8988T (cell line): Measurements from ENCODE around the gene SRP72.
"Not testable (repeated sequence)": the region's sequence is repeated elsewhere in the genome, so short reads cannot be mapped to it uniquely, and the experiment has no call there.

Experiments
- DNase-seq: peaks from one replicate; pipeline ENCODE4 v3.0.0; 2011

SRP72 gene

DNA sequence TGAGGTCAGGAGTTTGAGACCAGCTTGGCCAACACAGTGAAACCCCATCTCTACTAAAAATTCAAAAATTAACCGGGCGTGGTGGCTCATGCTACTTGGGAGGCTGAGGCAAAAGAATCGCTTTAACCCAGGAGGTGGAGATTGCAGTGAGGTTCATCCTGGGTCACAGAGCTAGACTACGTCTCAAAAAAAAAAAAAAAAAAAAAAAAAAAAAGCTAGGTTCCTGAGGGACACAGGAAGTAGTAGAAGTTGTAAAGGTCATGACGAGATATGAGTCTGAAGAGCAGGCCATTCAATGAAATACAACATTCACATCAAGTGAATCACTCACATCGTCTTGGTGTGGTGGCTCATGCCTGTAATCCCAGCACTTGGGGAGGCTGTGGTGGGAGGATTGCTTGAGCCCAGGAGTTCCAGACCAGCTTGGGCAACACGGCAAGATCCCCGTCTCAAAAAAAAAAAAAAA, 1.1 kb upstream of the SRP72 start:
- not testable (repeated sequence) for DNase-seq

GRCh38 chr4:56466910-56467283, 520 bp upstream of the SRP72 start:
- DNase-seq = no peak

GRCh38 chr4:56468097-56468422, 643 bp downstream of the SRP72 start:
- DNase-seq = no peak

- no peak for DNase-seq
Measured at GRCh38 chr4:56469489-56470210, 2.2 kb downstream of the SRP72 start.

GRCh38 chr4:56475917-56476316, 8.5 kb downstream of the SRP72 start:
- DNase-seq = no peak

DNA sequence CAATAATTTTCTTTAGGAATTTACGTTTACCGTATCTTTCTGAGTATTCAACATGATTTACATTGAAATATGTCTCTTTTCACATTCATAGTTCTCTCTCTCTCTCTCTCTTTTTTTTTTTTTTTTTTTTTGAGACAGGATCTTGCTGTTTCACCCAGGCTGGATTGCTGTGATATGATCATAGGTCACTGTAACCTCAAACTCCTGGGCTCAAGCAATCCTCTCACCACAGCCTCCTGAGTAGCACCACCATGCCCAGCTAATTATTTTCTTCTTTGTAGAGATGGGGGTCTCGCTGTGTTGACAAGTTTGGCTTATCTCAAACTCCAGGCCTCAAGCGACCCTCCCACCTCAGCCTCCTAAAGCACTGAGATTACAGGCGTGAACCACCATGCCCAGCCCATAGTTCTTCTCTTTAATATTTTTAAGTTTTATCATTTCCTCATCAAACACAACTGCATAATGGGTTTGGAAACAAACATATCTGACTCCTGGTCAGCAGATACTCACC, 9.8 kb downstream of the SRP72 start:
- DNase-seq = no peak

DNA sequence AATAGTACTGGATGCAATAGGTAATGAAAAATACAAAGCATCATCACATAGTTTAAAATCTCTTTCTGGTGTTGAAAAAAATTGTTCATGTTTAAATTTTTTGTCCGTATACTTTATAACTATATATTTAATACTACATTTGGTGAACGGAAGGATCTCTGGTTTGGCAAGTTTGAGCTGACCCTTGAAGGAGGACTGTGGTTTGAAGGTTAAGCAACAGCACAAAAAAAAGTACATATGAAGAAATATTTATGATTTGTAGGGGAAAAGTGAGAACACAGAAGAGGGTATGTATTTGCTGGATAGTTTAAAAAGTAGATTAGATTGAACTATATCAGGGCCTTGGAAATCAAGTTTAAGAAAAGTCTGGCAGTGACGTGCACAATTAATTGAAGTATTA, 13.3 kb downstream of the SRP72 start:
- no peak for DNase-seq

DNA sequence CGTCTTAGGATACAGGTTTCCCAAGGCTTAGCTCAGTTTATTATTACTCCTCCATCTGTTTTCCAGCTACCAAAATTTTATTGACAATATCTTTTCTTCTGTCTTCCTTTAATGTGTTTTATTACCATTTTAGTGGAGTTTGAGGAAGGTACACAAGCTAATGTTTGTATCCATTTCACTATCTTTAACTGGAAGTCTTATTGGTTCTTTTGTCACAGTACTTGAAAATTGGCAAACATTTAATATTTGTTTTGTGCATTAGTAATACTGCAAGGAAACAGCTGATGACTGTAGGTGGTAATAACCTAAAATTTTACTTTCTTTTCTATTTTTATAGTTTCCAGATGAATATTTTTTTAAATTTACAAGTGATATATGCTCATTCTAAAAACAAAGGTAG, 28.8 kb downstream of the SRP72 start:
- no peak for DNase-seq

GRCh38 chr4:56505269-56506130, 38.1 kb downstream of the SRP72 start, which contains the start of gene ARL9:
ARL9 (plus strand) TSS chr4:56505791; CDS start chr4:56505863, 72 bp downstream.
- no peak for DNase-seq

DNA sequence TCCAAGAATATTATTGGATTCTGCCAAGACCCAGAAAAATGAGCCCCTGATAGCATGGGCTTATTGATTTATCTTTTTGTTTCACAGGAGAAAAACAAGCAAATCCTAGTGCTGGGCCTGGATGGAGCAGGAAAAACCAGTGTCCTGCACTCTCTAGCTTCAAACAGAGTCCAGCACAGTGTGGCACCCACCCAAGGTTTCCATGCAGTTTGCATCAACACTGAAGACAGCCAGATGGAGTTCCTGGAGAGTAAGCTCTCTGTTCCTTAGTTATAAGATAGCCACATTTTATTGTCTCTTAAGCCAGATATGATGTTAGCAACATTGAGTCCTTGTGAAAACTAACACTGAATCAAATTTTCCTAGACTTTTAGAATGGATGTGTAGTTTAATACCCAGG, 43.7 kb downstream of the SRP72 start:
- no peak for DNase-seq

DNA sequence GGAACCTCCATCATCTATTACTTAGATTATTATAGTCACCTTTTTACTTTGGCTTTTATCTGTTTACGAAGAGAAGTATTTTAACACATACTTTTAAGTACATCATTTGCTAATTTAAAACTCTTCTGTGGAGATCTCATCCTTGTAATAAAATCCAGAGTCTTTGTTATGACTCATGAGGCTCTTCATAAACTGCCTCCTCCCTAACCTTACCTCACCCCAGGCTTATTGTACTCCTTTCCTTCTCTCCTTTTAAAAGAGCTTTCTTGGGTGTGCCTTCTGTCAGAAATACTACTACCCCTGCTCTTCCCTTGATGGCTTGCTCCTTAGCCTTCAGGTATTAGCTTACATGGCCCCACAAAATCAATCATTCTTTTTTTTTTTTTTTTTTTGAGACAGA, 44.7 kb downstream of the SRP72 start:
- DNase-seq = no peak

DNA sequence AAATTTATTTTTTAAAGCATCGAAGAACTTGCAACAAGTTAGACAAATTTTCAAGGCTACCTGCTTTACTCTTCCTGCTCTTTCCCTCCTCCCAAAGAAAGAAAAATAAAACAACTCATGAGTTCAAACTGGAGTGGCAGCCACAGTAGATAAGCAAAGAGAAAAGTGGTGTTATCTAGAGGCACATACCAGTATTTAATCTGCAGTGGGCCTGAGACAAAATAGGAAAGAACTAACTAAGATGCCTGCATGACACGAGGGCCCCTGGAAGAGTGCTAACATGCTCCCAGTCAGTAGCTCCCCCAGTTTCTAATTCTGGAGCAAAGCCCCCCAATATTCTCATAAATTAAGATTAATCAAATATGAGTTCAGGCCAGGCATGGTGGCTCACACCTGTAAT, 46.1 kb downstream of the SRP72 start:
- DNase-seq = no peak

- DNase-seq = peak; percentile 27
Measured at GRCh38 chr4:56530269-56531148, 63.1 kb downstream of the SRP72 start.

- no peak for DNase-seq
Measured at GRCh38 chr4:56531149-56531770, 63.8 kb downstream of the SRP72 start.

DNA sequence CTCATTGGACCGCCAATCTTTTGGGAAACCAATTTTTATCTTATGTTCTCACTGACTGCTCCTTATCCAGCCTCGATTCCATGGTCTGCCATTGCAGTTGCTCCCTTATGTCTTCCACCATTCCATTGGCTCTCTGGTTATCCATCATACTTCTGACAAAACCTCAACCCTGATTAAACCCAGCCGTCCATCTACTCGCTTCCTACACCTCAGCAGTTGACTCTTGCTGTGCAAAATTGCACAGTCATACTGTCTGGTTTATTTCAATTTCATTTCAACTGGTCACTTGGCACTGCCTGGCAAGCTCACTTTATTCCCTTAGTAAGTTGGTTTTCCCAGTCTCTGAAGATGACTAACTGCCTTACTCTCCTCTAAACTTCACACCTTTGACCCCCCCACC, 64.4 kb downstream of the SRP72 start:
- DNase-seq = no peak

GRCh38 chr4:56532239-56532638, 64.8 kb downstream of the SRP72 start:
- no peak for DNase-seq

GRCh38 chr4:56535915-56536314, 68.5 kb downstream of the SRP72 start:
- no peak for DNase-seq

GRCh38 chr4:56537147-56537546, 69.7 kb downstream of the SRP72 start:
- DNase-seq = no peak

GRCh38 chr4:56540826-56541225, 73.4 kb downstream of the SRP72 start:
- no peak for DNase-seq

DNA sequence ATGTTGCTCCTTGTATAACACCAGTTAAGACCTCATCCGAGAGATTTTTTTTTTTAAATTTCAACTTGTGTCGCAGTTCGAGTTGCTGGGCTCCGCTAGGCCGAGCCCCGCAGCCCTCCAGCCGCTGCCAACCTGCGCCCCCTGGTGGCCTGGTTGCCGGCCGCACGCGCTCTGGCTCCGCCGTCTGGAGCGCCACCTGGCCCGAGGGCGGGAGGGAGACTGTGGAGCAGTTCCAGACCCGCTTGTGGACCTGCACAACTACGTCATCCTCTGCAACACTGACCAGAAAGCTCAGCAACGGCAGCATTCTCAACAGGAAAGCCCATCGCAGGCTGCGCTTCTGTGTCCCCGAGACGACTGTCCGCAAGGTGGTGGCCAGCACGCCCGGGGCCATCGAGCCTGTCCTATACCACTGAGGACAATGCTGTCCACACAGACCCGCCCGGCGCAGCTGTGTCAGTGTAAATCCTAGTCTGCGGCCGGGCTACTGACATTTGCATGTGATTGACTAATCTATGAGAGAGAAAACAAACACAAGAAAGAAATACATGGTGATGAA, 77.2 kb downstream of the SRP72 start:
- peak; percentile 69 for DNase-seq

DNA sequence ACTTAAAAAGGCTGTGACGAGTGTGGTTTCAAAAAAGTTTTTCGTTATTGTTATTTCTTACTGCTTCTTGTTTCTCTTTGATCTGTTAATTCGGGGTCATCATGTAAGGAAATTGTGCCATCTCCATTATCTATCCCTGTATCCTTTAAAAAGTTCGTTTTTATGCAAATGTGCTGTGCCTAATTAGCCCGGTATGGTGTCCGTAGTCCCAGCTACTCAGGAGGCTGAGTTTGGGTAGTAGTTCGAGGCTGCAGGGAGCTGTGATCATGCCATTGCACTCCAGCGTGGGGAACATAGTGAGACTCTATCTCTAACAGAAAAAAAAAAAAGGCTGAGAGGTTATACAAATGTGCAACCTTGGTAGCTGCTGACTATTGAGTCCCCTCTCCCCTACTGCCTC, 83.2 kb downstream of the SRP72 start:
- DNase-seq = no peak

DNA sequence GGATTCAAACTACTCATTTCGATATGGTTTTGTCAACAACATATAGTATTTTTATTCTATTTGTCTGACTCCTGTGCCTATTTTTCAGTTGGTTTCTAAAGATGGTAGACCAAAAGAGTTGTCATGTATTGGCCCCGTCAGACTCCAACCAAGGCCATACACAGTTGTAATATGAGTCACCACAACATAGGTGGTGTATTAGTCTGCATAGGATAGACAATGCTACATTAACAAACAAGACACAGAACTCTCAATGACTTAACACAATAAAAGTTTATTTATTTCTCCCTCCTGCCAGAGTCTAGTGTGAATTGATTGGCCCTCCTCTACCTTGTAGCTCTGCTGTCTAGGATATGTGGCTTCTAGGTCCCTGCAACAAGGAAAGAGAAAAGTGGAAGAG, 84.1 kb downstream of the SRP72 start:
- no peak for DNase-seq
